SK-N-MC (cell line): Measurements from ENCODE around the gene KRT72.

Source experiments
- DNase-seq: peaks from one replicate; pipeline ENCODE4 v3.0.0-alpha.2; 2011; ENCODE audit warnings: low read depth, low spot score
- H3K27ac ChIP-seq: fragments of 200-600 bp; sonication (generic); 2 replicates; pipeline ENCODE4 v1.5.1; 2016; ENCODE audit warnings: mixed run types
- H3K36me3 ChIP-seq: fragments of 200-600 bp; sonication (generic); 2 replicates; pipeline ENCODE4 v1.6.1; 2017; ENCODE audit warnings: antibody characterized with exemption, low read length, mixed read lengths; ENCODE audit not compliant: insufficient read depth
- H3K4me3 ChIP-seq: fragments of 200-600 bp; sonication (generic); 2 replicates; pipeline ENCODE4 v1.5.1; 2016
- H3K9ac ChIP-seq: fragments of 200-600 bp; sonication (generic); 2 replicates; pipeline ENCODE4 v1.8.0; 2017; ENCODE audit warnings: mixed run types, mixed read lengths; ENCODE audit not compliant: insufficient read length
- H3K9me3 ChIP-seq: fragments of 200-600 bp; sonication (generic); 2 replicates; pipeline ENCODE4 v1.6.1; 2017; ENCODE audit warnings: low read depth, mild to moderate bottlenecking, antibody characterized with exemption, low read length, moderate library complexity, mixed read lengths
- EZH2 ChIP-seq: fragments of 200-600 bp; sonication (generic); IDR thresholded peaks from one replicate; pipeline ENCODE4 v1.6.1; 2017; ENCODE audit warnings: antibody characterized with exemption
- FOXP2 ChIP-seq: optimal IDR thresholded peaks from 2 replicates; pipeline ENCODE3; 2011; ENCODE audit warnings: mild to moderate bottlenecking, moderate library complexity; ENCODE audit not compliant: insufficient read depth; ENCODE audit errors: extremely low read length, control extremely low read depth
- POLR2AphosphoS5 ChIP-seq: IDR thresholded peaks from 2 replicates; pipeline ENCODE4 v1.6.1; 2012; ENCODE audit warnings: mild to moderate bottlenecking, low read depth, low read length, borderline replicate concordance

The KRT72 gene

DNA sequence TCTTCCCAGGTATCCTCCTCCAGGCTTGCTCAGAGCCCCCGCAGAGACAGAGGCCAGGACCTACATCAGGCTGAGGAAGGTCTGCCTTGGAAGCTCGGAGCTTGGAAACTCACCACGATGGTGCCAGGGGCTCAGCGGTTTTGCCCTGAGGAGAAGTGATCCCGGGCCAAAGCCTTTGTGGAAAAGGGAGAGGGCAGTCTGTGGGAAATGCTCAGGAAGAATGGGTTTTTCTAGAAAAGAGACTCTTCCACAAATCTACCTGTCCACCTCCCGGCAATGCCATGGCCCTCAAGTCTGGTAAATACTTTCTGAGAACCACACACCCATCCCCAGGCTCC lies 42.8 kb upstream of the KRT72 start:
- H3K27ac ChIP-seq: no peak overlapping the region
- no peak for DNase-seq
- no peak overlapping the region for H3K9ac ChIP-seq
- TF ChIP-seq EZH2: no peak
- no peak for TF ChIP-seq FOXP2
- TF ChIP-seq POLR2AphosphoS5: no peak
- H3K9me3 ChIP-seq: no peaks in the 10 kb centered on the region
- no peaks in the 10 kb centered on the region for H3K36me3 ChIP-seq
- H3K4me3 ChIP-seq: no peak overlapping the region

DNA sequence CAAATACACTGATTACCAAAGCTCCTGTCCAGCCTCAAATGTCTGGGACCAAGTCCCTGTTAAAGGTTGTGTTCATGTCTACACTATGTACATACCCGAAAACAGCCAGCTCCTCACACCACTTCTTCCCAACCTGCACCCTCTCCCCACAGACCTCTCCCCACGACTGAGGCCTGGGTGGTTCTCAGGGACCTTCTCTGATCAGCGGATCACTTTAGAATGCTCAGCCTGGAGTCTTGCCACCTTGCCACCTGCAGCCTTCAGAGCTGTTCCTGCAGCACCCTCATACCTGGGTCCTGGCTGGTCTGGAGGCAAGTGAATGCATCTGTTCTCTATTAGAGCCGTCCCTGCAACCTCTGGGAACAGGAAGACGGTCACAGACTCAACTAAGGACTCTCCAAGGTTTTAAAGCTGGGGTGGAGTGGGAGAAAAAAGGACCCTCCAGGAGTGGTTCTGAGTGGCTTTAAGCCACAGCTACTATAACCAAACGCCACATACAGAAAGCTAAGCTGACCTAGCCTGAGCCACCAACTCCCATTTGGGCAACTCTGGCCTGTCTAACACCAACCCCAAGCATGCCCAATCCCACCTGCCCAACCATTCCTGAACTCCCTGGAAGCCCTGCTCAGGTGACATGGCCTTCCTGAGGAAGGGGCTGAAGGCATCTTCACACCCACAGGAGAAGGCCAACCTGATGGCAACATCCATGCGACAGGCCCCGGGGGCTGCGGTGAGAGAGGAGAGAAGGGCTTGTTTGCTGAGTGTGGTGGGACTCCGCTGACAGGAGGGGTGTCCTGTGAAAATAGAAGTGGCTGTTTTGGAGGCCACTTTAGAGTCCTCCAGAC lies 42.2 kb upstream of the KRT72 start:
- no peak overlapping the region for H3K27ac ChIP-seq
- DNase-seq: no peak
- H3K9me3 ChIP-seq: no peaks in the 10 kb centered on the region
- H3K9ac ChIP-seq: no peak overlapping the region
- TF ChIP-seq POLR2AphosphoS5 (no peak), FOXP2 (no peak), EZH2 (no peak)
- no peak overlapping the region for H3K4me3 ChIP-seq
- H3K36me3 ChIP-seq: no peaks in the 10 kb centered on the region

DNA sequence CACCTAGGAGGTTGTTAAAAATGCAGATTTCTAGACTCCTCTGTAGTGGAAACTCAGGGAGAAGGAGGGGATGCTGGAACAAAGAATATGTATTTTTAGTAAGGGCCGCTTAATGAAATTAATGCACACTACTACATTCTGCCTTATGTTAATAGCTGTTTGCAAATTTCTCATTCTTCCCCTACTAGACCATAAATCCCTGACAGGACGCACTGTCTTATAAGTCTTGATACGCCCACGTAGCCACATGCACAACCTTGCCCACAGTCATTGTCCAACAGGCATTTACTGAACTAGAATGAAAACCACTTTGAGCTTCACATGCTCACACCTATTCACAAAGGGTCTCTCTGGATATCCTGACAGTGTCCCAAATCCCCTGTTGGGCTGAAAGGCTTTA lies 40.2 kb upstream of the KRT72 start:
- no peak overlapping the region for H3K9ac ChIP-seq
- TF ChIP-seq EZH2 (no peak), FOXP2 (no peak), POLR2AphosphoS5 (no peak)
- H3K36me3 ChIP-seq: no peaks in the 10 kb centered on the region
- no peak for DNase-seq
- H3K9me3 ChIP-seq: no peaks in the 10 kb centered on the region
- H3K4me3 ChIP-seq: no peak overlapping the region
- H3K27ac ChIP-seq: no peak overlapping the region

DNA sequence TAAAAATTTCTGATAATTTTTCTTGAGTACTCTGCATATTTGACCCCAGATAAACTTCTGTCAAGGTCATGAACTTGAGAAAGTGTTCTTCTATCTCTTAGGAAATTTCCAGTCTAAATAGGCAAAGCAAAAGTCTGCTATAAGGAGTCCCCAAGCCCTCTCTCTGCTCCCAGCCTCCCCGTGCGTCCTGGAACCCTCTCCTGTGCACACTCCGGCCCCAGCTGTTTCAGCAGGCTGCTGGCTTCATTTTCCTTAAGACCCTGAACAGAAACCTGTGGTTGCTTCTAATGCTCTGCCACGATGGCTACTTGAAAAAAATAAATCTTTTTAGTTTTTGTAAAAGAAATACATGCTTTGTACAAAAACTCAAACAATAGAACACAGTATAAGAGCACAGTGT lies 36.0 kb upstream of the KRT72 start:
- H3K27ac ChIP-seq: no peak overlapping the region
- no peak overlapping the region for H3K9ac ChIP-seq
- no peak for DNase-seq
- no peak for TF ChIP-seq FOXP2
- no peak for TF ChIP-seq POLR2AphosphoS5
- no peaks in the 10 kb centered on the region for H3K9me3 ChIP-seq
- no peak overlapping the region for H3K4me3 ChIP-seq
- no peaks in the 10 kb centered on the region for H3K36me3 ChIP-seq

DNA sequence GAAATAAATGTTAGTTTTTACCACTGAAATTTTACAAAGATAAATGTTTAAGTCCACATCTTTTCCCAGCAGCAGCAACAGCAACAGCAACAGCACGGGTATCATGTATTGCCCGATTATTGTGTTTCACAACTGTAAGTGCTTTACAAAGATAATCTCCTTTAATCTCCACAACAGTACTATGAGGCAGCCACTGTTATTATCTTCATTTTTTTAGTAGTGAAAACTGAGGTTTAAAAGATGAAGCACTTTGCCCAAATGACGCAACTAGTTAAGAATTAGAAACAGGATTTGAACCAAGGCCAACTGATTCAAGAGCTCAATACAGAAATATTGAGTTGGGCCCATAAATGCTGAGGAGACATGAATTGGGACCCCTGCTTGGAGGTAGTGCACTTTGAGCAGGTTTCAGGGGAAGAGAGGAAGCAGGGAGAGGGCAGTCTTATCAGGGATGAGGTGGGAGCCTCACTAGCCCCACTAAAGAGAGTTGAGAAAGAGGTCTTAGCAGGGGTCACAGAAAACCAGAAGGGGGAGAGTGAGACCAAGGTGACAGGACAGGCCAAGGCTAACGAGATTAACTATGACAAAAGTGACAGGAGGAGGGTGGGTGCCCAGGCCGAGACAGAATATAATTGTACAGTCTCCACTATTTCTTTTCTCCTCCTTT lies 35.5 kb upstream of the KRT72 start:
- Histone ChIP-seq H3K9me3 (no peaks in the 10 kb centered on the region), H3K36me3 (no peaks in the 10 kb centered on the region), H3K27ac (no peak overlapping the region), H3K9ac (no peak overlapping the region), H3K4me3 (no peak overlapping the region)
- DNase-seq: no peak
- TF ChIP-seq POLR2AphosphoS5: no peak
- no peak for TF ChIP-seq FOXP2

DNA sequence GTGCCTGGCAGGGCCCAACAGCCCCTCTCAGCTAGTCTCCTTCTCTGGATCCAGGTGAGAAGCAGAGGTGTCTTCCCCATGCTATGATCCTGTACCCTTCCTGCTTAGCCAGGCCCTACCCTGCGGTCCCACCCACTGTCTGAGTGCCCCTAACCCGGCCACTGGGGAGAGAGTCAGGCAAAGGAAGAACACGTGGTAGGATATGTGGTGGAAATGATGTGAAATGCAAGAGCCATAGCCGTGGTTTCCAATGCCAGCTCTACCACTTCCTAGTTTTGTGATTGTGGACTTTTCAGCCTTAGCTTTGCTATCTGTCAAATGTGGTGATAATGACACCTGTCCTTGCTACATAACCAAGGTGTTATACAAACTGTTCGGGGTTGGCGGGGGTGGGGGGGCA lies 34.9 kb upstream of the KRT72 start:
- H3K9ac ChIP-seq: no peak overlapping the region
- no peak for DNase-seq
- TF ChIP-seq POLR2AphosphoS5: no peak
- no peak for TF ChIP-seq FOXP2
- no peak for TF ChIP-seq EZH2
- H3K4me3 ChIP-seq: no peak overlapping the region
- H3K27ac ChIP-seq: no peak overlapping the region
- H3K9me3 ChIP-seq: no peaks in the 10 kb centered on the region
- H3K36me3 ChIP-seq: no peaks in the 10 kb centered on the region

DNA sequence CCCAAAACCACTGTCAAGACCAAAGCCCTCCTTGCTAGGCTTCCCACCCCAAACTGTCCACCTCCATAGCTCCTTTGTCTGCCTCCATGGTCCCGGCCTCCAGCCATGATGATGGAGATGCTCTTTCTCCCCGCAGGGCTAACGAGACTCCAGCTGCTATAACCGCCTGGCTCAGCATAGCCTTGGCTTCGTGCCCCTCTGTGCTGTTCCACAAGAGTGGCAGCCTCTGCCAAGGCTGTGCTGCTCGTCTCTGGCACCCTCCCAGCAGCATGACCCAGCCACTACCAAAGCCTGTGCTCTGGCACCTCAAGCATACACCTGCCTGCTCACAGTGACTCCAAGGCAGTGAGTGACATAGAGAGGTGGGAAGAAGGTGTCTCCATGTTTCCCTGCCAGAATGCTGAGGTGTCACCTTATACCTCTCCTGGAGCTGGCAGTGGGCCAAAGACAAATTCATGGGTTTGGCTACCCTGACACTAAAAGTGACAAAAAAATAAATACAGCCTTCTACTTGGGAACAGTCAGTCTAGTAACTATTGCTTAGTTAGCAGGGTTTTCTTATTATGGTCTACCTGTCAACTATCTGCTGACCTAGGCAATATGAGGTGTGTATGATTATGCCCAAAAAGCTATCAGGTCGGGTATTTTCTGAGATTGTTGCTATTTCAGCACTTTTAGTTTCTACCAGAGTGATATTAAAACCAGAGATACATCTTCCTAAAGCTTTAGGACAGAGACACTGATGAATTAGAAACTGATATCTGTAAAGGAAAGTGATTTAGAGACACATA lies 33.2 kb upstream of the KRT72 start:
- no peak for TF ChIP-seq FOXP2
- no peak for TF ChIP-seq EZH2
- TF ChIP-seq POLR2AphosphoS5: no peak

DNA sequence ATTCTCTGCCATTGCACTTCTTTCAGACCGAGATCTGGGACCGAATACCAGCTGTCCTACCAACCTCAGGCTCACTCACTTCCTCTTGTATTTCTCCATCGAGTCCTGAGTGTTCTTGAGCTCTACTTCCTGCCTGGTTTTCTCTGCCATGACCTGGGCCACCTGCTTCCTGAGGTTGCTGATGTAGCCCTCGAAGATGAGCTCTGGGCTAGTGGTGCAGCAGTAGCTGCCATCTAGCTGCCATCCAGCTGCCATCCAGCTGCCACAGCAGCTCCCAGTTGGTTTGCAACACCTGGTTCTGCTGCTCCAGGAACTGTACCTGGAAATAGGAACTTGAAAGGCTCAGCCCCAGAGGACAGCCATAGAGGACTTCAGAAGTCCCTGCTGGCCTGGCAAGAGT lies 32.1 kb upstream of the KRT72 start:
- no peaks in the 10 kb centered on the region for H3K9me3 ChIP-seq
- no peak overlapping the region for H3K27ac ChIP-seq
- H3K9ac ChIP-seq: no peak overlapping the region
- no peak overlapping the region for H3K4me3 ChIP-seq
- no peaks in the 10 kb centered on the region for H3K36me3 ChIP-seq
- no peak for DNase-seq
- no peak for TF ChIP-seq POLR2AphosphoS5
- no peak for TF ChIP-seq FOXP2
- TF ChIP-seq EZH2: no peak

More for the DNA sequence above, 33.2 kb upstream of the KRT72 start:
- H3K4me3 ChIP-seq: no peak overlapping the region
- no peak for DNase-seq
- H3K27ac ChIP-seq: no peak overlapping the region
- no peaks in the 10 kb centered on the region for H3K36me3 ChIP-seq
- H3K9ac ChIP-seq: no peak overlapping the region
- H3K9me3 ChIP-seq: no peaks in the 10 kb centered on the region
